ENCODE results near the gene FAM222A.

DNA sequence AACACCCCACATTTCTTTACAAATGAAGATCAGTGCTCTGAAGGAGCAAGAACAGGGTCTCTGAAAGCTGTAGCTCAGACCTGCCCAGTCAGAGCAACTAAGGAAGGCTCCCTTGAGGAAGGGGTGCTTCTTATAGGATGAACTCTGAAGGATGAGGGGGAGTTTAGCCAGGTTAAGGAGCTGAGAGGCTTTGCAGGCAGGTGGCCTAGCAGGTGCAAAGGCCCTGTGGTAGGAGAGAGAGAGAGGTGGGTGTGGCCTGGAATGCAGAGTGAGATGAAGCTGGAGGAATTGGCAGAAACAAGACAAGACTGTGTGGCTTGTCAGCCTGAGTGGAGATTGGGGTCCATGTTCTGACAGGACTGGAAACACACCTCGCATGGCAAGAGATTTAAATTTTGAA lies 20.5 kb upstream of the FAM222A start:
- TF ChIP-seq PATZ1 (CRISPR knock-in tag; IDR thresholded peaks at IDR 0.05; ENCODE audit: borderline replicate concordance) (no peak), TOX (CRISPR knock-in tag; IDR thresholded peaks at IDR 0.05; ENCODE audit: borderline replicate concordance) (no peak)
- TF ChIP-seq, protein P1, sequence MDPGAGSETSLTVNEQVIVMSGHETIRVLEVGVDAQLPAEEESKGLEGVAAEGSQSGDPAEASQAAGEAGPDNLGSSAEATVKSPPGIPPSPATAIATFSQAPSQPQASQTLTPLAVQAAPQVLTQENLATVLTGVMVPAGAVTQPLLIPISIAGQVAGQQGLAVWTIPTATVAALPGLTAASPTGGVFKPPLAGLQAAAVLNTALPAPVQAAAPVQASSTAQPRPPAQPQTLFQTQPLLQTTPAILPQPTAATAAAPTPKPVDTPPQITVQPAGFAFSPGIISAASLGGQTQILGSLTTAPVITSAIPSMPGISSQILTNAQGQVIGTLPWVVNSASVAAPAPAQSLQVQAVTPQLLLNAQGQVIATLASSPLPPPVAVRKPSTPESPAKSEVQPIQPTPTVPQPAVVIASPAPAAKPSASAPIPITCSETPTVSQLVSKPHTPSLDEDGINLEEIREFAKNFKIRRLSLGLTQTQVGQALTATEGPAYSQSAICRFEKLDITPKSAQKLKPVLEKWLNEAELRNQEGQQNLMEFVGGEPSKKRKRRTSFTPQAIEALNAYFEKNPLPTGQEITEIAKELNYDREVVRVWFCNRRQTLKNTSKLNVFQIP (CRISPR knock-in tag; IDR thresholded peaks at IDR 0.05; ENCODE audit: borderline replicate concordance, low read depth) = no peak

Measured in SK-N-SH treated with all-trans-retinoic acid at 6 μM for 48 hours (cell line).